Femur (tissue), 1 donor: Measurements from ENCODE around the gene NUDT5.
A peak's percentile ranks its signal among the peaks of the same experiment; 100 is the strongest.
"Not testable (repeated sequence)": the region's sequence is repeated elsewhere in the genome, so short reads cannot be mapped to it uniquely, and the experiment has no call there.

Experiments used
- DNase-seq: peaks from one replicate; pipeline ENCODE4 v3.0.0-alpha.2; 2017

Gene NUDT5

DNA sequence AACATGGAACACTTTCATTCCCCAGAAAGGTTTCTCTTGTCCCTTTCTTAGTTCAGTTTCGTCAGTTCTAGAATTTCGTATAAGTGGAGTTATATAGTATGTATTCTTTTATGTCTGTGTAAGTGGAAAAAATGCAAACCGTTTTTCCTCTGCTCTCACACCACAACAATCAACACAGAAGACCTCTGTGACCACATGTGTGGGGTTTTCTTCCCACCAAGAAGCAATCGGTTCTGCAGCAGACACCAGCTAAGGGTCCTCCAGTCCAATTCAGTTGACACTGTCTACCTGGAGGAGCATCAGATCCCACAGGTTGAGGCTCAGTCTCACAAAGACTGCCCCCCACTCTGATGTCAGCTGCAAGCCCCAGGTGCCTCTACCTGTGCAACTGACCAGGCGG, 6.5 kb upstream of the NUDT5 start:
- no peak for DNase-seq

GRCh38 chr10:12201543-12201942, 5.9 kb upstream of the NUDT5 start:
- no peak for DNase-seq

DNA sequence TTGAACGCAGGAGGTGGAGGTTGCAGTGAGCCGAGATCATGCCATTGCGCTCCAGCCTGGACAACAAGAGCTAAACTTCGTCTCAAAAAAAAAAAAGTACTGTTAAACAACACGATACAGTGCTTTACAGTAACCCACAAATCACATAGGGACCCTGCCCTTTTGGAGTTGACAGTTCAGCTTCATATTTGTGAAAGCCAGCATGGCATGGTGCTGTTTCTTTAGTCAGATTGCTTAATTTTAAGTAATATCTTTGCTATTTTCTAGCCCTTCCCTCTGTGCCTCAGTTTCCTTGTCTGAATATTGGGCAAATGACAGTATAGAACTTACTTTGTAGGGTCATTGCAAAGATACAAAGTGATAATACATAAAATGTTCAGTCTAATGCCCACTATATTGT, 5.2 kb upstream of the NUDT5 start:
- DNase-seq = no peak

DNA sequence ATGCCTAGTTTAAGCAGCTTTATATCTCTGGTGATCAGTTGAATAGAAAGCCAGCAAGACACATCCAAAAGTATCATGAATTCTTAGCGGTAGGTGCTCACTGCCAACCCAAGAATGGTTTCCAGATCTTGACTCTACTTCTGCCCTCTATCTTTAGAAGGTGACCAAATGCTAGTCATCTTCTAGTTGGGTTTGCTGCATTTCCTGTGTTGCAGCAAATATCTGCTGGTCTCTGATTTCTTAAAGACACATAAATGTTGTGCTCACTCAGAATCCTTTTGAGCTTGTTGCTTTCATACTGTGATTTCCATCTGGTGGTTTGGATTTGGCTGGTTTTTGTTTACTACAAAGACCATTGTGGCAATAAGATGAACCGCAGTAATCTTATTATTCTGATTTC, 2.5 kb upstream of the NUDT5 start:
- no peak for DNase-seq

DNA sequence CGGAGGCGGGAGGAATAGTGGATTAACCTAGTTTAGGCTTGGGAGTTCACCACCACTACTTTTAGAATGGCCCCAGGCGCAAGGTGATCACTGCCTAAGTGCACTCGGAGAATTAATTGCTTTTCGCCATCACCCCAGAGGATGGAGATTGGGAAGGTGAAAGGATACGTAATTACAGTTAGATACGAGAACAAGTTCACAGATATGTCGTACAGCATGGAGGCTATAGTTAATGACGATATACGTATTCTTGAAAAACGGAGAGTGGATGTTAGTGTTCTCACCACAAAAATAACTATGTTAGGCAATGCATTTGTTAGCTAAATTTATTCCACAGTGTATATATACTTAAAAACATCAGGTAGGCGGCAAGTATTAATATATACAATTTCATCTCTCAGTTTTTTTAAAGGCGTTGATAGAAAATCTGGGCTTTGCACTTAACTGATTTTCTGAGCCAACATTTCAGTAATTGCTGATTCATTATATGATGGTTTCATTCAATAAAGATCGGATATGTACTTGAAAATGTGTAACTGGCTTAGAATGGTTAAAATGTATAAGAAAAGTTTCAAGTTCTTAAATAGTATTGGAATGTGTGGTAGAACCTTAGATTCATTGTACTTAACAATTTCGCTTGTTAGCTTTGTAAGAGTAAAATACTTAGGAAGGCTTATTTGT, 980 bp upstream of the NUDT5 start:
- no peak for DNase-seq

DNA sequence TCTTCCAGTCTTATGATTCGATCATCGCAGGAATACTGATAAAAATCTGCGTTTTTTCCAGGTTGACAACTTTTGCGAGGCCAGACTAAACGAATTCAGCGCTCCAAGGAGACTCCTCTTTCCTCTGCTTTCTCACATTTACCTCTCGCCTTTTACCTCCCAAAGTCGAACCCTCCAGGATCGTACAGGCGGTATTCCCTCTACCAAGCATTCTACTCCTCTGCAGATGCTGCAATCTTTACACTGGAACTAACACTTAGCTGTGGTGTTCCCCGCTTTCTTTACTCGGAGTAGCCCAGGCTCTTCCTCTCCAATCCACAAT, 449 bp downstream of the NUDT5 start:
- DNase-seq = no peak

GRCh38 chr10:12194752-12195271, 879 bp downstream of the NUDT5 start:
- DNase-seq = peak; percentile 44

GRCh38 chr10:12193193-12193592, 2.5 kb downstream of the NUDT5 start:
- DNase-seq = no peak

- DNase-seq = no peak
Observed at GRCh38 chr10:12191715-12192114, 4.0 kb downstream of the NUDT5 start.

DNA sequence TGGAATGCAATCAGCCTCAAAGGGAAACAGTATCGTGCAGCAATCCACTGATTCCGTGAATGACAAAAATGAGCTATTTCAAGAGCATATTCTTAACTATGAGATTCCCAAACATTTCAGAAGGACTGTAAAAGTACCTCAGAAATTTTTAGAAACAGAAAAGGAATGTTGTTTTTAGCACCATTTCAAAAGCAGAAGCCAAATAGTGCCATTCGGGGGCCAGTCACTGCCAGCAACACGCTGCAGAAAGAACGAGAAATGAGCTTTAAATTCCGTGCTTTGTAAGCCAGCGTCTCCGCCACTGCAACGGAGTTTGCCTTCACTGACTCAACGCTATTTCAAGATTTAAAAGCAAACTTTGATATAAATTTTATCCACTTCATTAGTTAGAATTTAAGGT, 6.3 kb downstream of the NUDT5 start:
- DNase-seq = no peak

DNA sequence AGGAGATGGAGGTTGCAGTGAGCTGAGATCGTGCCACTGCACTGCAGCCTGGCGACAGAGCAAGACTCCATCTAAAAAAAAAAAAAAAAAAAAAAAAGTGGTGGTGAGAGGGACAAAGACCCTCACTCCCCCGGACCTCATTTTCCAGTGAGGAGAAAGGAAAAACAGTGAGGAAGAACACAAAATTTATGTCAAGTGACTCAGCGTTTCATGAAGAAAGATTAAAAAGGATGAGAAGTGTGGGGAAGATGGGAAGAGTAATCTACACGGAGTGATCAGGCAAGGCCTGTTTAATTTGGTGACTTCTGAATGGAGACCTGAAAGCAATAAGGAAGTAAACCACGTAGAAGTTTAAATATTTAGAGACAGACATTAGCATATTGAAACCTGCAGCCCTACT, 7.0 kb downstream of the NUDT5 start:
- DNase-seq = no peak

DNA sequence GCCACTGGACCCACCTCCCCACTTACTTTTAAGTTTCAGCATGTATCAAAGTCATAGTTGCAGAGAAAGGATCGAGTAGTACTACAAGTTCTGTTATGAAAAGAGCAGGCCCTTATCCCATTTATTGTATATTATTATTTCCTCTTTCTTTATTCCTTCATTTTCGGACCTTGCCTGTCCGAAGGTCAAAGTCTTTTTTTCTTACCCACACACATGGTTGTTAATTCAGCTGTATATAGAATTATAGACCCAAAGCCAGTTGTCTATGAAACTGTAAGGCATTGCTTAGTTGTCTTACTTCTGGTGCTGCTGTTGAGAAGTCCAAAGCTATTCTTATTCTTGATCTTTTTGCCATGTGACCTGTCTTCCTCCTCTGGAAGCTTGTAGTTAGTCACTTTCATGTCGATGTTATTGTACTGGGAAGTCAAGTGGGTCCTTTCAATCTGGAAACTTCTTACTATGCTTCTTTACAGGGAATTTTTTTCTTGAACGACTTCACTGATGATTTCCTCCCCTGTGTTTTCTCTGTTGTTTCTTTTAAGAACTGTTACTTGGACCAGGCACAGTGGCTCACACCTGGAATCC, 8.3 kb downstream of the NUDT5 start:
- no peak for DNase-seq

DNA sequence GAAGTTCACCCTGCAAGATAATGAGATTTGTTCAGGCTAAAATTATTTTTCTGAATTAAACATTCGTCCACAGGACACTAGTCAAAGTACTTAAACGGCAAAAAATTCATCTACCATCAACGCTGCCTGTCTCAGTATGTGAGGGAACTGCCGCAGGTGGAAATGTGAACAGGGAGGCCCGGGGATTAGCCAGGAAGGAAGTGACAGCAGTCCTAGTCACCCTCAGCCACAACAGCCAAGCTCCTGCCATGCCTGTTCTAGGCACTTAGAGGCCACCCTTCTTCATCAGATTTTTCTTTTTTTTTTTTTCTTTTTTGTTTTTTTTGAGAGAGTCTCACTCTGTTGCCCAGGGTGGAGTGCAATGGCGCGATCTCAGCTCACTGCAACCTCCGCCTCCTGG, 9.4 kb downstream of the NUDT5 start:
- no peak for DNase-seq

DNA sequence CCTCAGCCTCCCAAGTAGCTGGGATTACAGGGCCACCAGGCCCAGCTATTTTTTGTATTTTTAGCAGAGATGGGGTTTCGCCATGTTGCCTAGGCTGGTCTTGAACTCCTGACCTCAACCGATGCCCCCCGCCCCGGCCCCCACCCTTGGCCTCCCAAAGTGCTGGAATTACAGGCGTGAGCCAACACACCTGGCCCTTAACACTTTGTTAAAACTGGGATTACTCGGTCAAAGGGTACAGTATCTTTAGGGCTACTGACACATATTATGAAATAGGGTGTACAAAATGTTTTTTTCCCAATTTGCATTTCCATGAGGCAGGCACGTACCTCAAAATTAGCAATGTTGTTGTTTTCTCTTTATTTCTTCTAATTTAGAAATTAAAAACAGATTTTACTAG, 11.5 kb downstream of the NUDT5 start:
- no peak for DNase-seq

DNA sequence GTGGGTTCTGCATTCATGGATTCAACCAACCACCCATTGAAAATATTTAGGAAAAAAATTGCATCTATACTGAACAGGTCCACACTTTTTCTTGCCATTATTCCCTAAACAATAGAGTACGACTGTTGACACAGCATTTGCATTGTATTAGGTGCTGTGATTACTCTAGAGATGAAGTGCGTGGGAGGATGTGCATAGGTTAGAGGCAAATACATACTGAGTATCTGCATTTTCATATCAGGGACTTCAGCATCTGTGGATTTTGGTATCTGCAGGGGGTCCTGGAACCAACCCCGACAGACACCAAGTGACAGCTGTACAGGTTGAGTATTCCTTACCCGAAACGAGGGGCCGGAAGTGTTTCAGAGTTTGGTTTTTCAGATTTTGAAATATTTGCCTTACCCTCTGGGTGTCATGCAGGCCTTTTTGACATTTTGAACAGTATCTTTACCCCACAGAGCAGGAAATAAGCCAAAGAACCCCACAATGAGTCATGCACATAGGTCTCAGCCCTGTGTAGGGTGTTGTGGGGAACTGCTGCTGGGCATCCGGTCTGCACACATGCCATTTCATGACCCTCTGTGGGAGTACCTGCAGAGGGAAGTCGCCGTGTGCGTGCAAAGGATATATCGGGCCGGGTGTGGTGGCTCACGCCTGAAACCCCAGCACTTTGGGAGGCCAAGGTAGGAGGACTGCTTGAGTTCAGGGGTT, 14.5 kb downstream of the NUDT5 start:
- DNase-seq = peak; percentile 28

DNA sequence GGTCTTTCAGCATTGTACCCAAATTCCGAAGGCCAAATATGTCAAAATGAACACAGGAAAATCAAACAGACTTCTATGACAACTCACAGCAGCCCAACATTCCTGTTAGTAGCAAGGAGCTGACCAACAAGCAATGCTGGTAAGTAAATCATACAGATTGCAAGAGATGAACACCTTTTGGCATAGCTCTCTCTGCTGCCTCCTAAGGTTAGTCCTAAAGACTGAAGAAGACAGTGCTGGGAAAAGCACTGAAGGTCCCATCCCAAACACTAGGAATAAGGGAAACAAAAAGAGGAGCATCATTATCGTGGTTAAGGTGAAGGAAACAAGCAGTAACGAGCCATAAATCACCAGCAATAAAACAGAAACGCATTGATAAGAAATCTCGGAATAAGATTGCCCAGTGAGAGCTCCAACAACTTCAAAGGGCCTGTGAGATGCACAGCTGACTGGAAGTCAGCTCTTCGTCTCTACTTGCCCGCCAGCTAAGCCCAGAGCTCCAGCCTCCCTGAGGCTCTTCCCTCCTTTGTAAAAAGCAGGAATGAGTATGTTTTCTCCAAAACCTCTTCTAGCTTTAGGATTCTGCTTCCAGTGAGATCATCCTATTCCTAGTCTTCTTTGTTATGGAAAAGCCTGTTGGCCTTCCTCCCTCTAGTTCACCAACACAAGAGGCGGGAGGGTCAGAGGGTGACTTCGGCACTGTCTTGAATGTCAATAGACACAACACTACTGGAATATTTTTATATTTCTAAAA, 15.3 kb downstream of the NUDT5 start:
- DNase-seq = no peak

DNA sequence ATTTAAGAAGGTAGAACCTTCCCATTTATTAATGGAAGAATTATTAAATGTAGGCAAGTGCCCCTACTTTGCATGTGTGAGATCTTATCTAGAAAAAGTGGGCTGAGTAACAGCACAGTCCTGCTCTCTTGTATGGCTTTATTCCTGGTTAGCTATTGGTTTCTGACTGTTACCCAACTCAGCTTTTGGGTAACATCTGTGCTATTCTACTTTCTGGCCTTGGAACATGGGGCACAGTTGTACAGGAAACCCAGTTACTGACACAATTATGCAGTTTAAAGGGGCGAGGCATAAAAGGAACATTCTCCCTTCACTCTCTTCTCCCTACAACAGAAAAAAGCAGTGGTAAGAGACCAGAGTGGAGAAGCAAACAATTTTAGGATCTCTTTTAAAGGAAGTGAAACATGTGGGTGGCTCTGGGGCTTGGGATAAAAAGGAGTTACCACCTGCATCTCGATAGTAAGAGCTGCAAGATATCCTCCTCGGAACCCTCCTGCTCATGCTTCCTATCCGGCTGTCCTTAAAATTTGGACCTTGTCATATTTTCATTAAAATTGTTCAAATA, 16.0 kb downstream of the NUDT5 start:
- no peak for DNase-seq

GRCh38 chr10:12177642-12178041, 18.0 kb downstream of the NUDT5 start:
- DNase-seq = no peak

DNA sequence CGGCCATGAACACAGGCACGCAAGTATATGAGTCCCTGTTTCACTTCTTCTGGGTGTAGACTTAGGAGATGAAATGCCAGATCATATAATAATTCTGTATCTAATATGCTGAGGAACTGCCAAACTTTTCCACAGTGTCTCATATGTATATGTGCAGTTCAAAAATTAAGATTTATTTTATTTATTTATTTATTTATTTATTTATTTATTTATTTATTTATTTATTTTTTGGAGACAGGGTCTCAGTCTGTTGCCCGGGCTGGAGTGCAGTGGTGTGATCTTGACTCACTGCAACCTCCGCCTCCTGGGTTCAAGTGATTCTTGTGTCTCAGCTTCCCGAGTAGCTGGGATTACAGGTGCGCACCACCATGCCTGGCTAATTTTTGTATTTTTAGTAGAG, 24.2 kb downstream of the NUDT5 start:
- not testable (repeated sequence) for DNase-seq

- DNase-seq = no peak
Observed at GRCh38 chr10:12165999-12166775, 29.5 kb downstream of the NUDT5 start.

- no peak for DNase-seq
Observed at GRCh38 chr10:12165036-12165435, 30.7 kb downstream of the NUDT5 start.

DNA sequence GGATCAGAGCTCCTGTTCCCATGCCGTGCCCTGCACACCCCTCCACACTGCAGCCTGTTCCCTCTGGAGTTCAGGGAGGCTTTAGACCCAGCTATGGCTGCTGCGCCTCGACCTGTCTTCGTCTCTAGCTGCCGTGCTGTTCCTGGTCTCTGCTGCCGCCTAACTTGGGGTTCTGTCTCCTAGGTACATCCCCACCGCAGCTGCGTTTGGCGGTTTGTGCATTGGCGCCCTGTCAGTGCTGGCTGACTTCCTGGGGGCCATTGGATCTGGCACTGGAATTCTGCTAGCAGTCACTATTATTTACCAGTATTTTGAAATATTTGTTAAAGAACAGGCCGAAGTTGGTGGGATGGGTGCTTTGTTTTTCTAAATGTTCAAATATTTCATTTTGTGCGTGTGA, 31.6 kb downstream of the NUDT5 start:
- DNase-seq = no peak

GRCh38 chr10:12162927-12163326, 32.8 kb downstream of the NUDT5 start:
- DNase-seq = no peak
